HepG2 (cell line): ENCODE data around the gene PKNOX2. TPM values are rescaled to one million over a fixed set of nuclear protein-coding genes. Genes with fewer than 3 reads are reported as not detected.

ENCODE experiments used
- ATAC-seq: fragments of 200-7000 bp; cut with Tn5 transposase; 3 replicates; pipeline ENCODE4 v1.9.1; 2020; ENCODE audit warnings: mild to moderate bottlenecking, moderate library complexity
- BruUV-seq: library from RNA; stranded (reverse); fragments of 400-500 nt; replicated peaks from 2 replicates; lab custom pipeline; 2021; lab: Mats Ljungman, UMichigan
- CTCF ChIA-PET: fragments of 300-600 bp; formaldehyde crosslinking; extraction: SDS; loops from one replicate; lab custom pipeline; 2021; ENCODE audit warnings: low total read pairs, inconsistent platforms, low intra/inter-chr PET ratio; lab: Yijun Ruan, JAX
- POLR2A ChIA-PET: fragments of 350-600 bp; sonication (Branson Sonifier 250); formaldehyde crosslinking; loops from one replicate; lab custom pipeline; 2020; ENCODE audit warnings: antibody characterized with exemption, inconsistent platforms; lab: Yijun Ruan, JAX
- DNase-seq: peaks from one replicate; pipeline ENCODE4 v3.0.0-alpha.2; 2015; ENCODE audit warnings: low spot score
- FAIRE-seq: peaks from 3 replicates; lab custom pipeline; 2011; peaks lifted over from hg19 to GRCh38; lab: Jason Lieb, UNC
- H2AFZ ChIP-seq: one replicate; pipeline ENCODE4 v1.6.1; 2011; ENCODE audit warnings: low read length, inconsistent platforms
- H3K27ac ChIP-seq: fragments of 300-600 bp; 3 replicates; pipeline ENCODE4 v1.8.0; 2011; ENCODE audit warnings: mixed run types, mild to moderate bottlenecking, mixed read lengths, low read length, inconsistent platforms; ENCODE audit not compliant: insufficient read depth; ENCODE audit errors: extremely low read length
- H3K27me3 ChIP-seq, 2 experiments: fragments of 200-600 bp in 1 of 2; 2 replicates in 1 of 2; 3 replicates in 1 of 2; pipeline versions ENCODE4 v1.6.0 to v1.8.0; 2011; ENCODE audit warnings: low read length in 2 of 2, mild to moderate bottlenecking in 2 of 2, moderate library complexity in 2 of 2, inconsistent platforms in 1 of 2; ENCODE audit not compliant: insufficient read depth in 2 of 2, control insufficient read depth in 1 of 2
- H3K36me3 ChIP-seq, 2 experiments: fragments of 200-600 bp in 1 of 2; replicated peaks in 1 of 2; 2 replicates in 1 of 2; 3 replicates in 1 of 2; pipeline versions ENCODE4 v1.5.1 to v1.8.0; 2011; ENCODE audit warnings: low read length in 2 of 2, inconsistent platforms in 1 of 2; ENCODE audit not compliant: insufficient read depth in 2 of 2, control insufficient read depth in 1 of 2
- H3K4me1 ChIP-seq: 2 replicates; pipeline ENCODE4 v1.5.1; 2012; ENCODE audit warnings: low read length, inconsistent platforms; ENCODE audit not compliant: insufficient read depth
- H3K4me2 ChIP-seq: 2 replicates; pipeline ENCODE4 v1.6.0; 2011; ENCODE audit warnings: low read depth, low read length, inconsistent platforms
- H3K4me3 ChIP-seq, 3 experiments: fragments of 200-600 bp in 1 of 3; sonication (generic), shearing (Covaris generic) in 1 of 3; replicated peaks in 1 of 3; 2 replicates each; pipeline ENCODE4 v1.5.1; 2011 to 2016; ENCODE audit warnings: low read length in 3 of 3, inconsistent platforms in 2 of 3, low read depth in 2 of 3, mild to moderate bottlenecking in 2 of 3, control low read depth in 1 of 3, mixed read lengths in 1 of 3; ENCODE audit not compliant: insufficient read depth in 1 of 3
- H3K79me2 ChIP-seq: one replicate; pipeline ENCODE4 v1.6.1; 2011; ENCODE audit warnings: low read length, inconsistent platforms; ENCODE audit not compliant: insufficient read depth
- H3K9ac ChIP-seq: 2 replicates; pipeline ENCODE4 v1.6.0; 2011; ENCODE audit warnings: mild to moderate bottlenecking, low read depth, low read length, inconsistent platforms; ENCODE audit not compliant: insufficient read depth
- H3K9me3 ChIP-seq: 2 replicates; pipeline ENCODE4 v1.5.1; 2012; ENCODE audit warnings: mild to moderate bottlenecking, low read length
- H4K20me1 ChIP-seq: 2 replicates; pipeline ENCODE4 v1.6.0; 2011; ENCODE audit warnings: inconsistent platforms, mild to moderate bottlenecking, low read length, moderate library complexity; ENCODE audit not compliant: insufficient read depth
- HOXD1 ChIP-seq: sonication (generic); formaldehyde crosslinking; IDR thresholded peaks from 2 replicates; pipeline ENCODE4 v1.5.0; 2020; ENCODE audit warnings: missing genetic modification reagents
- RAD51 ChIP-seq: fragments of 450-650 bp; IDR thresholded peaks from 2 replicates; pipeline ENCODE4 v1.6.1; 2016; ENCODE audit warnings: borderline replicate concordance
- TGIF2 ChIP-seq: IDR thresholded peaks from 2 replicates; pipeline ENCODE4 v1.6.1; 2016; ENCODE audit warnings: control low read depth, missing compliant biosample characterization
- USF2 ChIP-seq, 2 experiments: sonication (generic) in 1 of 2; formaldehyde crosslinking in 1 of 2; IDR thresholded peaks; 2 replicates each; pipeline versions ENCODE4 v1.5.1 to v1.6.1; 2011 to 2020; ENCODE audit warnings: borderline replicate concordance in 1 of 2, low read depth in 1 of 2, low read length in 1 of 2, mild to moderate bottlenecking in 1 of 2, missing genetic modification reagents in 1 of 2, moderate library complexity in 1 of 2
- ZFP36 ChIP-seq: fragments of 150-350 bp; IDR thresholded peaks from 2 replicates; pipeline ENCODE4 v1.6.1; 2018; ENCODE audit warnings: borderline replicate concordance, low read length, low read depth; ENCODE audit not compliant: partially characterized antibody
- WGBS: methylation state at CpG from one replicate; pipeline ENCODE4 v1.1.6; 2017; ENCODE audit warnings: low lambda C conversion rate; 5-methylcytosine and 5-hydroxymethylcytosine counted together
- in situ Hi-C: cut with HindIII; loops from 2 replicates; pipeline ENCODE4 v1.10.0; 2017; ENCODE audit warnings: low pct_unique_long_range_greater_than_20kb; ENCODE audit not compliant: extremely low pct_ligation_motif_present
- intact Hi-C: fragments of 100-400 bp; cut with micrococcal nuclease; formaldehyde crosslinking; loops from one replicate; pipeline ENCODE4 v1.10.0; 2022; ENCODE audit not compliant: unreplicated experiment
- polyA plus RNA-seq, 8 experiments: library from polyadenylated mRNA; depleted of rRNA in 3 of 8; stranded (reverse) in 7 of 8; unstranded in 1 of 8; fragments of >200 nt; fragmentation: Illumina TruSeq in 4 of 8; extraction: Trizol in 4 of 8; gene quantifications; 2 replicates each; pipeline versions ENCODE4 v1.2.1 to v1.2.3, GENCODE V29; 2011 to 2016; ENCODE audit warnings: low read depth in 4 of 8, missing spikeins in 1 of 8, mixed read lengths in 1 of 8; ENCODE audit not compliant: insufficient read depth in 1 of 8
- total RNA-seq, 5 experiments: library from RNA; depleted of rRNA; stranded (reverse); fragments of >200 nt; fragmentation: Illumina TruSeq; extraction: Trizol; gene quantifications; 2 replicates each; pipeline ENCODE4 v1.2.3, GENCODE V29; 2016; ENCODE audit warnings: low read depth in 1 of 5
- TF ChIP-seq, protein P1 (sequence below): sonication (generic); formaldehyde crosslinking; IDR thresholded peaks from 2 replicates; pipeline ENCODE4 v1.9.0; 2021; ENCODE audit warnings: mild to moderate bottlenecking, missing genetic modification reagents

Gene PKNOX2
- total and polyA plus RNA-seq, 2 of the 13 experiments (the other 11 are each of a cell fraction or from before 2014, with no cell fraction given): not detected

GRCh38 chr11:125370561-125371389 is 206.2 kb downstream of the PKNOX2 start:
- ChIA-PET POLR2A (no interaction called here), CTCF (no interaction called here)
- WGBS: 30% methylated on average over 16 of the region's 18 CpGs
- Histone ChIP-seq H3K9ac (no peak overlapping the region), H3K79me2 (no peaks in the 10 kb centered on the region), H3K27me3 (peaks cover 7 to 66% of the 10 kb centered on the region in 2 experiments; a peak in 3 of 5 replicates), H3K9me3 (no peaks in the 10 kb centered on the region), H3K4me2 (no peak overlapping the region), H2AFZ (no peak overlapping the region), H3K4me1 (no peaks in the 10 kb centered on the region), H4K20me1 (no peaks in the 10 kb centered on the region), H3K36me3 (no peaks in the 10 kb centered on the region), H3K4me3 (no peak overlapping the region), H3K27ac (no peak overlapping the region)
- in situ Hi-C loops (no loop called here), intact Hi-C loops (no loop called here)
- no peak for FAIRE-seq
- TF ChIP-seq HOXD1: no peak
- TF ChIP-seq USF2 (IDR thresholded peaks at IDR 0.05; ENCODE audit: low read depth, low read length): no peak
- TF ChIP-seq USF2 (CRISPR knock-in tag; IDR thresholded peaks at IDR 0.05; ENCODE audit: borderline replicate concordance): no peak
- no peak for TF ChIP-seq TGIF2 (CRISPR knock-in tag)
- TF ChIP-seq ZFP36: no peak
- TF ChIP-seq RAD51: no peak
- TF ChIP-seq, protein P1, sequence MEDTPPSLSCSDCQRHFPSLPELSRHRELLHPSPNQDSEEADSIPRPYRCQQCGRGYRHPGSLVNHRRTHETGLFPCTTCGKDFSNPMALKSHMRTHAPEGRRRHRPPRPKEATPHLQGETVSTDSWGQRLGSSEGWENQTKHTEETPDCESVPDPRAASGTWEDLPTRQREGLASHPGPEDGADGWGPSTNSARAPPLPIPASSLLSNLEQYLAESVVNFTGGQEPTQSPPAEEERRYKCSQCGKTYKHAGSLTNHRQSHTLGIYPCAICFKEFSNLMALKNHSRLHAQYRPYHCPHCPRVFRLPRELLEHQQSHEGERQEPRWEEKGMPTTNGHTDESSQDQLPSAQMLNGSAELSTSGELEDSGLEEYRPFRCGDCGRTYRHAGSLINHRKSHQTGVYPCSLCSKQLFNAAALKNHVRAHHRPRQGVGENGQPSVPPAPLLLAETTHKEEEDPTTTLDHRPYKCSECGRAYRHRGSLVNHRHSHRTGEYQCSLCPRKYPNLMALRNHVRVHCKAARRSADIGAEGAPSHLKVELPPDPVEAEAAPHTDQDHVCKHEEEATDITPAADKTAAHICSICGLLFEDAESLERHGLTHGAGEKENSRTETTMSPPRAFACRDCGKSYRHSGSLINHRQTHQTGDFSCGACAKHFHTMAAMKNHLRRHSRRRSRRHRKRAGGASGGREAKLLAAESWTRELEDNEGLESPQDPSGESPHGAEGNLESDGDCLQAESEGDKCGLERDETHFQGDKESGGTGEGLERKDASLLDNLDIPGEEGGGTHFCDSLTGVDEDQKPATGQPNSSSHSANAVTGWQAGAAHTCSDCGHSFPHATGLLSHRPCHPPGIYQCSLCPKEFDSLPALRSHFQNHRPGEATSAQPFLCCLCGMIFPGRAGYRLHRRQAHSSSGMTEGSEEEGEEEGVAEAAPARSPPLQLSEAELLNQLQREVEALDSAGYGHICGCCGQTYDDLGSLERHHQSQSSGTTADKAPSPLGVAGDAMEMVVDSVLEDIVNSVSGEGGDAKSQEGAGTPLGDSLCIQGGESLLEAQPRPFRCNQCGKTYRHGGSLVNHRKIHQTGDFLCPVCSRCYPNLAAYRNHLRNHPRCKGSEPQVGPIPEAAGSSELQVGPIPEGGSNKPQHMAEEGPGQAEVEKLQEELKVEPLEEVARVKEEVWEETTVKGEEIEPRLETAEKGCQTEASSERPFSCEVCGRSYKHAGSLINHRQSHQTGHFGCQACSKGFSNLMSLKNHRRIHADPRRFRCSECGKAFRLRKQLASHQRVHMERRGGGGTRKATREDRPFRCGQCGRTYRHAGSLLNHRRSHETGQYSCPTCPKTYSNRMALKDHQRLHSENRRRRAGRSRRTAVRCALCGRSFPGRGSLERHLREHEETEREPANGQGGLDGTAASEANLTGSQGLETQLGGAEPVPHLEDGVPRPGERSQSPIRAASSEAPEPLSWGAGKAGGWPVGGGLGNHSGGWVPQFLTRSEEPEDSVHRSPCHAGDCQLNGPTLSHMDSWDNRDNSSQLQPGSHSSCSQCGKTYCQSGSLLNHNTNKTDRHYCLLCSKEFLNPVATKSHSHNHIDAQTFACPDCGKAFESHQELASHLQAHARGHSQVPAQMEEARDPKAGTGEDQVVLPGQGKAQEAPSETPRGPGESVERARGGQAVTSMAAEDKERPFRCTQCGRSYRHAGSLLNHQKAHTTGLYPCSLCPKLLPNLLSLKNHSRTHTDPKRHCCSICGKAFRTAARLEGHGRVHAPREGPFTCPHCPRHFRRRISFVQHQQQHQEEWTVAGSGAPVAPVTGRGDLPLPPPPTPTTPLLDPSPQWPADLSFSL (CRISPR knock-in tag): no peak
- DNase-seq: no peak
- no TSS peak for BruUV-seq
- no peak for ATAC-seq
